ENCODE results near the gene ZACN.
"Not testable (repeated sequence)": the region's sequence is repeated elsewhere in the genome, so short reads cannot be mapped to it uniquely, and the experiment has no call there.

The ZACN gene

GRCh38 chr17:76056882-76057281 lies 22.1 kb upstream of the ZACN start:
- DNase-seq = no peak

DNA sequence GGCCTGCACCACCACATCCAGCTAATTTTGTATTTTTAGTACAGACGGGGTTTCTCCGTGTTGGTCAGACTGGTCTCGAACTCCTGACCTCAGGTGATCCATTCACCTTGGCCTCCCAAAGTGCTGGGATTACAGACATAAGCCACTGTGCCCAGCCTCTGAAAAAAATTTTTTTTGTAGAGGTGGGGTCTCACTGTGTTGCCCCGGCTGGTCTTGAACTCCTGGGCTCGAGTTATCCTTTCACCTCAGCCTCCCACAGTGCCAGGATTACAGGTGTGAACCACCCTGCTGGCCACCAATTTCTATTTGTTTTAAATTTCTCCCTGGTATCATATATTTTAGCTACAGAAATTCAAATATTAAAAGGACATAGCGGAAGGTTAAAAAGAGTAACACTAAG lies 20.7 kb upstream of the ZACN start:
- DNase-seq = not testable (repeated sequence)

GRCh38 chr17:76063875-76064546 lies 15.0 kb upstream of the ZACN start:
- DNase-seq = peak; percentile 76

DNA sequence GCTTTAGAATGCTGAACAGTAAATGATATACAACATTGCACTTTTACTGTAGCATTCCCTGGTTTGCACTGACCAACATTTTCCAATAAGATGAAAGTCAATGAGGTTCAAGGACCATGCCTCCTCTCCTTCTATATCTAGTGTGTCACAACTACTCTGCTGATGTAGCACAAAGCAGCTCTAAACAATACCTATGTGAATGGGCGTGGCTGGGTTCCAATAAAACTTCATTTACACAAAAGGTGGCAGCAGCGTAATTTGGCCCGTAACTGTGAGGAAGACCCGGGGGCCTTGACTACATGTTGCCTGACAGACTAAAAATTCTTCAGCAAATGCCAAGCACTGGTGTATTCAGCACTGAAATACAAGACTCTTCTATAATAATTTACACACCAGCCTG lies 13.2 kb upstream of the ZACN start:
- no peak for DNase-seq

DNA sequence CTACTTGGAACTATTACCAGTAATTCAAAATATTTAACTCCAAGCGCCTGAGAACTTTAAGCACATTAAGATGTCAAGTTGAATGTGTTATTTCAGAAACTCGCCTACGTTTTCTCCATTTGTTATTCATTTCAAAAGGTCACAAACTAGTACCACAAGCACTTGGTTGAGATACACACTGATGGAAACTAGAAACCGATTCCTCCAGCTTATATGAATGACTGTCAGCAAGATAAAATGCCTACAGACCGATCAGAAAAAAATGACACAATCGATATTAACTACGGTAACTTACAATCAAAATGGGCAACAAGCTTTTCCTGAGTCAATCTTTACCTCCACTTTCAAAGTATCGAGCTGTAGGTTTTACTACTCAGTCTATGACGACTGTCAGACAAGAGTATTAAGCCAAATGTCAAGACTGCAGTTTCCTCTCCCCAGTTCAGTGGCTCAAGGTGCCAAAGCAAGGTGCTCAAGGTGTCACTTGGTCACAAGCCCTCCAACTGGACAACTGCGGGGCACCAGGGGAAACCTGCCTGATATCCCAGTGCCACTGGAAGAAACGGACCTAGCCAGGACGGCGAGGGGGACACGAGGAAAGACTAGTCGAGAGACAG lies 7.3 kb upstream of the ZACN start:
- peak; percentile 56 for DNase-seq

DNA sequence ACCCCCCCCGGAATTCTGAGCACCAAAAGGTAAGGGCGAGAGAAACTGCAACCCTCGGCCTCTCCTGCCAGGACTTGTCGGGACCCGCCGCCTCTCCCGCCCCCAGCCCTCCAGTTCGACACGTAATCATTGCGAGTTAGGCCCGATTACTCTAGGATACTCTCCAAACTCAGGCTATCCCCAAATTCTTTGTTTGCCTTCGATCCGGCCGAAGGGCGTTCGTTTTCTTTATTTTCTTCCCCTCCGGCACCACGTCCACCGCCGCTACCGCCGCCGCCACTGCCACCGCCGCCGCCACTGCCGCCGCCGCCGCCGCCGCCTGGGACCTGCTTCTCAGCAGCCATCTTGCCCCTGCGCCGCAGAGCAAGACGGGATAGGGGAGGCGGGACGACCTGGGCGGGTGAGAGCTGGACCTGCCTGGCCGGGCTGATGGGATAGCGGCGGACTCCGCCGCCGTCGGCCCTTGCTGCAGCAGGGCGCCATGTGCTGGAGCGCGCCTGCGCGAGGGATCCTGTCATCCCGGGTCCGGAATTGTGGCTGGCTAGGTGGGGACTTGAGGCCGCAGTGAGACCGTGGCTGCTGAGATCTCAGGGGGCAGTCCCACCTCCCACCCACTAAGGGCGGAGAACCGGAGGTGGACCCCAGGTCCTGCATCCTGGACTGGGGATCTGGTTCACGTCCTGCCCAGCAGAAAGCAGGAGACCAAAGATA lies 6.7 kb upstream of the ZACN start, which contains the start of gene SRP68:
Gene SRP68 (minus strand): TSS at position 370 of the 711 bp plus-strand sequence. CDS start 26 bp downstream, at position 344.
- DNase-seq = peak; percentile 86

GRCh38 chr17:76074390-76075363 lies 4.3 kb upstream of the ZACN start, which contains the start of gene GALR2:
Gene GALR2, plus strand, starts transcription at chr17:76074781. Its CDS starts 103 bp downstream, at chr17:76074884.
- no peak for DNase-seq

GRCh38 chr17:76075364-76076145 lies 3.4 kb upstream of the ZACN start:
- no peak for DNase-seq

- no peak for DNase-seq
These were observed 2.7 kb upstream of the ZACN start for GRCh38 chr17:76076146-76076764.

- DNase-seq = peak; percentile 41
These were observed 2.0 kb upstream of the ZACN start for GRCh38 chr17:76076765-76077583.

DNA sequence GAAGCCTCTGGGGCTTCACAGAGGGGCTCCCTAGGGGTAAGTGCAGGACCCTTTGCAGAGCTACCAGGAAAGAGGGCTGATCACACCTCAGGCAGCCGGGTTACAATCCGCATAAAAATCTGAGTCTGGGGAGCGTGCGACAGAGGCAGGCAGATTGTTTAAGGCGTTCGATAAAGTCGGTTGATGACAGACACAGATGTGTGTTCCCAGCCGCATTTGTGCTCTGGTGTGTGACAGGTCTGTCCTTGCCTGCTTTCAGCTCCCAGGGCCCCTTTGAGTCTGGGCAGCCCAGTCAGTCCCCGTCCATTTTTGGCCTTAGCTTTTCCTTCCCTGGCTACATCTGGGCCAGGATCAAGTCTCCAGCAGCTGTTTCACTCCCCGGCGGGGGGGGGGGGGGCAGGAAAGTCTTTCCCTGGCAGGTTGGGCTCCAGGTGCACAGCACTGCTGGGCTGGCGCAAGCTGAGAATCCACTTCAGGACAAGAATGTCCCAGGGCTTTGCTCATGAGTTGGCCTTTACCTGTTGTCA lies 1.3 kb upstream of the ZACN start:
- no peak for DNase-seq

DNA sequence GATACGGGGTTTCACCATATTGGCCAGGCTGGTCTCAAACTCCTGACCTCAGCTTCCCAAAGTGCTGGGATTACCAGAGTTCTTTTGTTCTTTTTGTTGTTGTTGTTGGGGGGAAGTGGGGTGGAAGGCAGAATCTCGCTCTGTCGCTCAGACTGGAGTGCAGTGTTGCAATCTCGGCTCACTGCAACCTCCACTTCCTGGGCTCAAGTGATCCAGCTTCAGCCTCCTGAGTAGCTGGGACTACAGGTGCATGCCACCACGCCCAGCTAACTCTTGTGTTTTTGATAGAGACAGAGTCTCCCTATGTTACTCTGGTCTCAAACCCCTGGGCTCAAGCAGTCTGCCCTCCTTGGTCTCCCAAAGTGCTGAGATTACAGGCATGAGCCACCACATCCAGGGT lies 612 bp upstream of the ZACN start:
- DNase-seq = not testable (repeated sequence)

DNA sequence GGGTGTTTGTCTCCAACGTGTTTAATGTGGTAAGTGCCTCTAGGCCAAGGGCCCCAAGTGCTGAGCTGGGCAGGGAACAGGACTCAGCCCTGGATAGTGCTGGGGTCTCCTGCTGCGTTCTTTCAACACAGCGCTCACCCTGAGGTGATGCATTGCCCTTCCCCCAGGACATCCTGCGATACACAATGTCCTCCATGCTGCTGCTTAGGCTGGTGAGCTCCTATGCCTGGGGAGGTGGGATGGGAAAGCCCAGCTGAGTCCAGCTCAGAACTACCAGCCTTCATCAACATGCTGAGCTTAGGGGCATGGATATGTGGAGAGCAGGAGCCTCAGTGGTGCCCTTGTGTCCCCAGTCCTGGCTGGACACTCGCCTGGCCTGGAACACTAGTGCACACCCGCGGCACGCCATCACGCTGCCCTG lies 563 bp downstream of the ZACN start:
- no peak for DNase-seq

DNA sequence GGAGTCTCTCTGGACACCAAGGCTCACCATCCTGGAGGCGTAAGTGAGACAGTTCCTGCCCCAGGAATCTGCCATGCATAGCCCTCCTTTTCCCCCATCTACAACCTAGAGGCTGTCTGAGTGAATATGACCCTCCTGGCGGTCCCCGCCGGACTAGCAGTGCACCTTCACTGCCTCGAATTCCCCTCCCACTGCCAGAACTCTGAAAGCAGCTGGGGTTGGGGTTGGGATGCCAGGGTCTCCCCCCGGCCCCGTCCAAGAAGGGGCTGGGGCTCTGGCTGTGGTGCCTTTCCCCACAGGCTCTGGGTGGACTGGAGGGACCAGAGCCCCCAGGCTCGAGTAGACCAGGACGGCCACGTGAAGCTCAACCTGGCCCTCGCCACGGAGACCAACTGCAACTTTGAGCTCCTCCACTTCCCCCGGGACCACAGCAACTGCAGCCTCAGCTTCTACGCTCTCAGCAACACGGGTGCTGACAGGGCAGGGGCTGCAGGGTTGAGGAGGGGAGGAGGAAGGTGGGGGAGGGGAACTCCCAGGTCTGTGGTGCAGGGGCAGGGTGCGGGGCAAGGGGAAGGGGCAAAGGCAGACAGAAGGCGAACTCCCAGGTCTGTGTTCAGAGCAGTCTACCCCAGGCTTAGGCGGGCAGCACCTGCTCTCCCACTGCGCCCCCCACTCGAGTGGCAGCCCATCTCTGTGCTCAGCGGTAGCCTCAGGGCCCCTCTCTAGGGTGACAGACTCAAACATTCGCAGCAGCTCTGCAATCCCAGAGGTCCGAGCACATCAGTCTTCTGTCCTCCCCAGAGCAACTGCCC lies 1.2 kb downstream of the ZACN start:
- DNase-seq = no peak

DNA sequence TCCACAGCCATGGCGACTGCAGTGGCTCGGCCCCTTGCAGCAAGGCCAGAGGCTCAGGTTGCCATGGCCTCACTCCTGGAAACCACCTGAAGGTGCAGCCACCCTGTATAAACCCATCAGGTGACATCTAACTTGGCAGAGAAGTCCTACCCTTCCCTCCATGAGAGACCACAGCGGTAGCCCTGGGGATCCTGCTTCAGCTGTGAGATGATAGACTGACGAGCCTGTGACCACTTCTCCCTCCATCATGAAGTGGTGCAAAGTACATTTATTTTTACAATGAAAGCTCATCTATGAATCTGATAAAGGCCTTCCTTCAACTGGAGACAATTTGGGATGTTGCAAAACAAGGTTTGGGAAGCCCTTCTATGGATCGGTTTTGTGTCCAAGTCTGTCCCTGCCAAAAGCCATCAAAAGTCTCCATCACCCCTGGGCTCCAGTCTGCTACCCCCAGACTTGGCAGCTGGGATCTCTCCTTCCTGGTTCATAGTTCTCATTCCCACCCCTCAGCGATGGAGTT lies 1.8 kb downstream of the ZACN start:
- DNase-seq = no peak

- DNase-seq = no peak
These were observed 2.6 kb downstream of the ZACN start for GRCh38 chr17:76081295-76082210.

DNA sequence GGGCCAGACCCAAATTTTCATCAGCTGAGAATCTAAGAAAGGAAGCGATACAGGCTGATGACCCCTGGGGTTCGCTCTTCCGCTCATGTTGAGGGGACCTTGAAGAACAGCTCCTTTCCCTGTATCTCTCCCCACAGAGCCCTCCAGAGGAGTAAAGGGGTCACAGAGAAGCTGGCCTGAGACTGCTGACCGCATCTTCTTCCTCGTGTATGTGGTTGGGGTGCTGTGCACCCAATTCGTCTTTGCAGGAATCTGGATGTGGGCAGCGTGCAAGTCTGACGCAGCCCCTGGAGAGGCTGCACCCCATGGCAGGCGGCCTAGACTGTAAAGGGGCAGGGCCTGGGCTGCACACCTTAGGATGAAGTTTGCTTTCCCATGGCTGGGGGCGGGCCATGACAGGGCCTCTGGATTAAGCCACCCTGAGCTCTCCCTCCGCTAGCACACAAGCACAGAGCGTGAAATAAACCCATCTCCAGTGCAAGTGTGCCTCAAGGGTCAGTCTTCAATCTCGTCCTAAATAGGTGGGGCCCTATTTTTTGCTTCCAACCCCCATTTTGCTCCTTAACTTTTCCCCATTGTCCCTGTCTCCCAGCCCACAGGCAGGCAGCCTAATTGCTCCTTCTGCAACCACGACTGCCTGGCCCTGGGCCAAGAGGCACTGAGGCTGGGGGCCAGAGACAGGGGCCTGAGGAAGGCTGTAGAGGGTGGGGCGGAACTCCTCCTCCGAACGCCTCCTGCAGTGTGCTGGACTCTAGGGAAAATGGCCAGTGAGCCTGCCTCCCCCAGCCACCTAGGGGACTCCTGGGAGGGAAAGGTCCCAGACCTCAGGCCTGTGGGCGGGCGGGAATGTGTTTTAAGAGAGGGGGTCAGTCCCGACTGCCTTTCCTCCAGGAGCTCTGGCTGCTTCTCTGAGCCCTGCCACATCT lies 3.6 kb downstream of the ZACN start:
- DNase-seq = no peak

Measured in stimulated activated CD4-positive, alpha-beta T cell treated with anti-CD3 and anti-CD28 coated beads, Interleukin-4, amount 100 ng/mL, for 24 hours (primary cell).